GM18951 (cell line): ENCODE data around the gene KISS1R.
"Not testable (repeated sequence)": the region's sequence is repeated elsewhere in the genome, so short reads cannot be mapped to it uniquely, and the experiment has no call there.

Experiments used
- POLR2A ChIP-seq: IDR thresholded peaks from 4 replicates; pipeline ENCODE4 v1.6.1; 2011; ENCODE audit warnings: mild to moderate bottlenecking; ENCODE audit not compliant: insufficient read length, insufficient read depth; ENCODE audit errors: extremely low read depth
- in situ Hi-C: fragments of 300-500 bp; cut with MboI; formaldehyde crosslinking; loops from one replicate; pipeline ENCODE4 v1.12.0; 2022; ENCODE audit warnings: low sequenced_read_pairs, mixed read lengths, inconsistent platforms; ENCODE audit not compliant: unreplicated experiment

KISS1R gene

DNA sequence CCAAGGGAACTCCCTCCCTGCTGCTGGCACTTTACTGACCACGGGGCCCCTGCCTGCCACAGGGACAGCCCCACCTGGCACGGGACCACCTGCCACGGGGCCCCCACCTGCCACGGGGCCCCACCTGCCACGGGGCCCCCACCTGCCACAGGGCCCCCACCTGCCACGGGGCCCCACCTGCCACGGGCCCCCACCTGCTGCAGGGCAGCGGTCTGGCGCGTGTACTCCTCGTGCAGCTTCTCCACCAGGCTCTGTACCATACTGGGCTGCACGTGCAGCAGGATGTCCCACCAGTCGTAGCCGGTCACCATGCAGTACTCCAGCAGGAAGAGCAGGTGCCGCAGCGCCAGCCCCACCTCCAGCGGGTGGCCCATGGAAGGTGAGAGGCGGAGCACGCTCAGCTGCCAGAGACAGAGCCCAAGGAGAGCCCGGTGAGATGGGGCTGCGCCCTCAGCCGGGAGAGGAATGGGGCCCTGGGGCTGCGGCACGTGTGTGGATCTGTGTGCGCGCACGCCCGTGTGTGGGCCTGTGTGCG is 40.3 kb upstream of the KISS1R start:
- in situ Hi-C loops, result no loop called here
- no peak for TF ChIP-seq POLR2A

- in situ Hi-C loops, result not testable (repeated sequence)
Measured at GRCh38 chr19:877992-878660, 39.0 kb upstream of the KISS1R start.

GRCh38 chr19:878751-879561 is 38.2 kb upstream of the KISS1R start:
- in situ Hi-C loops, result not testable (repeated sequence)

DNA sequence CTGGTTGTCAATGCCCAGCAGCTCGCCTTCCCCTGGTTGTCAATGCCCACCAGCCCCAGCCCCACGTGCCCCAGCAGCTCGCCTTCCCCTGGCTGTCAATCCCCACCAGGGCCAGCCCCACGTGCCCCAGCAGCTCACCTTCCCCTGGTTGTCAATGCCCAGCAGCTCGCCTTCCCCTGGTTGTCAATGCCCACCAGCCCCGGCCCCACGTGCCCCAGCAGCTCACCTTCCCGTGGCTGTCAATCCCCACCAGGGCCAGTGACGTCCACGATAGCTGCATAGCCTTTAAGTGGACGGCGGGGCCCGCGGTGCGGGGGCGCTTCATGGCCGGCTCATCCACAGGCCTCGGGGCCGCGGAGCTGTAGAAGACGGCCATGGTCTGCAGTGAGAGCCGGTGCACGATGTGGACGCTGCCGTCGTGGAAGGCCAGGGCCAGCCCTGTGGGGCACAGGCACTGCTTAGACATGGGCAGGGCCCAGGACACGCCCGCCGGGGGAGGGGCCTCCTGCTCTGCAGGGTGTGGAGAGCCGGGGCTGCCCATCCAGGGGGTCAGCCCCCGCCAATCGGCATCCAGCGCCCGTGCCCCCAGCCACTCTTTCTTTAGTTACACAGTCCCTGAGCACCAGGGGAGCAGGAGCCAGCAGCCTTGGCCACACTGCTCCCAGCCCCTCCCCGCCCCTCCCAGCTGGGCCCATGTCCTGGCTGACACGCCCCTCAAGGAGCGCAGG is 37.3 kb upstream of the KISS1R start:
- in situ Hi-C loops, result no loop called here
- no peak for TF ChIP-seq POLR2A

GRCh38 chr19:881385-882071 is 35.6 kb upstream of the KISS1R start:
- in situ Hi-C loops, result no loop called here
- TF ChIP-seq POLR2A, result no peak

DNA sequence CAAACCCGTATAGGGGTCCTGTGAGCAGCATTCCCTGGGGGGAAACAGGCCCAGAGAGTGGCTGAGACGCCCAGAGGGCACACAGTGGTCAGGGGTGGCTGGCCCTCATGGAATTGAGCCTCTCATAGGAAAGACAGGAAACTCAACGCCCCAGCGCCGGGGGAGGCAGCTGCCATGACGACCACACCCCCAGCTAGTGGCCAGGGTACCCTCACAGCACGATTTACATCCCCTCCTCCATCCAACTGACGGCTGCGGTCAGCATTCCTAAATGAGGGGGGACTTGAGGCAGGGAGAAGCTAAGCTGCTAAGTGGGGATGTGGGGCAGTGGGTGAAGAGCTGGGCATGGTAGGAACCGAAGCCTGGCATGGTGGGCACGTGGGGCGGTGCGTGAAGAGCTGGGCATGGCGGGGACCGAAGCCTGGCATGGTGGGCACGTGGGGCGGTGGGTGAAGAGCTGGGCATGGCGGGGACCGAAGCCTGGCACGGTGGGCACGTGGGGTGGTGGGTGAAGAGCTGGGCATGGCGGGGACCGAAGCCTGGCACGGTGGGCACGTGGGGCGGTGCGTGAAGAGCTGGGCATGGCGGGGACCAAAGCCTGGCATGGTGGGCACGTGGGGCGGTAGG is 34.1 kb upstream of the KISS1R start:
- no peak for TF ChIP-seq POLR2A
- in situ Hi-C loops, result no loop called here

- no peak for TF ChIP-seq POLR2A
- in situ Hi-C loops, result no loop called here
Measured at GRCh38 chr19:883661-884211, 33.4 kb upstream of the KISS1R start.

GRCh38 chr19:884420-885211 is 32.5 kb upstream of the KISS1R start:
- TF ChIP-seq POLR2A, result no peak
- in situ Hi-C loops, result no loop called here

DNA sequence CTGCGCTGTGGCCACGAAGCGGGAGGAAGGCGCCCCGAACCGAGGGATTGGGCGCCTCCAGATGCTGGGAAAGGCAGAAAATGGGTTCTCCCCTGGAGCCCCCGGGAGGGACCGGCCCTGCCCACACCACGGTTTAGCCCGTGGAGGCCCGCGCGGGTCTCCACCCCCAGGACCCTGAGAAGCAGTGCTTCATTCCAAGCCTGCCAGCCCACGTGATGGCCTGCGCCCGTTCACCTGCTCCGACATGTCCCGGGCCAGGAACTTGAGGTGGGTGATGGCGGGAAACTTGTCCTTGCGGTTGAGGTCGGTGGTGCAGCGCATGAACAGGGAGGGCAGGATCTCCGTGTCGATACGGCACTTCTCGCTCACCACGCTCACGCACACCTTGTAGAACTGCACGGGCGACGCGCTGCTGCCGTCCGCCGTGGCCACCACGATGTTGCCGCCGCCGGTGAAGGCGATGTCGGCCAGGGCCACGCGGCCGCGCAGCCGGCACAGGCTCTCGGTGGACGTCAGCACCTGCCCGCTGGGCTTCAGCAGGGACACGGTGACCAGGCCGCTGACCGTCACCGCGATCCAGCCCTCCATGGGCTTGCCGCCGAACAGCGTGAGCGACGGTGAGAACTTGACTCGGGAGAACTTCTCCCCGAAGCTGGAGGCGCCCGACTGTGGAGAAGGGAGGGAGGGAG is 31.5 kb upstream of the KISS1R start:
- TF ChIP-seq POLR2A, result no peak
- in situ Hi-C loops, result no loop called here

DNA sequence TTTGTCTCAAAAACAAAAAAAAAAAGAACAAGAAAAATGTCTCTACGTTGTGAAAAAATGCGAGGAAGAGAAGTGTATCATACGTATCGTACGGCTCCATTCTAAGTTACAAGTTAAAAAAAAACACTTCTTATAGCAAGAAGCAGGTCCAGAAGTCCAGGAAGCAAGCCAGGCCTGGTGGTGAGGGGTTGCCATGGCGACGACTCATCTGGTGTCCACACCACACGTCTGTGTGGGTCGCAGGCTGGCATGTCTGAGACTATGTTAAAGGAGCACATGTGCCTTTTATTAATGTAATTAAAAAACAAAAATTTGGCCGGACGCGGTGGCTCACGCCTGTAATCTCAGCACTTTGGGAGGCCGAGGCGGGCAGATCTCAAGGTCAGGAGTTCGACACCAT is 30.1 kb upstream of the KISS1R start:
- TF ChIP-seq POLR2A, result no peak

DNA sequence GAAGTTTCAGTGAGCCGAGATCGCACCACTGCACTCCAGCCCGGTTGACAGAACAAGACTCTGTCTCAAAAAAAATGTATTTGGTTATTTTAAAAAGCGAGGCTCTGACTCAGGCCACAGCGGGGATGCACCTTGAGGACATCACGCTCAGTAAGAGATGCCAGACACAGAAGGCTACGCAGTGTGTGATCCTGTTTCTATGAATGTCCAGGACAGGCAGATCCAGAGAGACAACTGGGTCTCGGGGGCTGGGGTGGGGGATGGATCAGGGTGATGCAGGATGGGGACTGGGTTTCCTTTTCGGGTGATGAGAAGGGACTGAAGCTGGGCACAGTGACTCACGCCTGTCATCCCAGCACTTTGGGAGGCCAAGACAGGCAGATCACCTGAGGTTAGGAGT is 29.5 kb upstream of the KISS1R start:
- in situ Hi-C loops, result no loop called here
- no peak for TF ChIP-seq POLR2A

More for the DNA sequence above, 30.1 kb upstream of the KISS1R start:
- in situ Hi-C loops, result no loop called here
